Transverse colon (tissue), 4 donors: Measurements from ENCODE around the gene LIMK1. TPM values are rescaled to one million over a fixed set of nuclear protein-coding genes. Genes with fewer than 3 reads are reported as not detected.

Experiments used
- DNase-seq: peaks from one replicate; pipeline ENCODE4 v3.0.0-alpha.2; 2019
- H3K27ac ChIP-seq, 4 donors: fragments of 200-600 bp; sonication (generic); 2 replicates each; pipeline ENCODE4 v1.5.1; 2016 to 2018; ENCODE audit warnings: inconsistent platforms in 4 of 4
- H3K27me3 ChIP-seq: fragments of 200-600 bp; sonication (generic); 2 replicates; pipeline ENCODE4 v1.5.1; 2017; ENCODE audit warnings: inconsistent platforms
- H3K36me3 ChIP-seq, 4 donors: fragments of 200-600 bp; sonication (generic); 2 replicates each; pipeline ENCODE4 v1.5.1; 2017 to 2019; ENCODE audit warnings: inconsistent platforms in 4 of 4
- H3K4me1 ChIP-seq, 4 donors: fragments of 200-600 bp; sonication (generic); 2 replicates each; pipeline ENCODE4 v1.5.1; 2017 to 2020; ENCODE audit warnings: inconsistent platforms in 4 of 4
- H3K4me3 ChIP-seq, 4 donors: fragments of 200-600 bp; sonication (generic); 1 replicate in 1 of 4; 2 replicates in 3 of 4; pipeline versions ENCODE4 v1.5.1 to v1.6.1; 2017 to 2019; ENCODE audit warnings: inconsistent platforms in 4 of 4
- H3K9me3 ChIP-seq, 2 donors: fragments of 200-600 bp; sonication (generic); 2 replicates each; pipeline ENCODE4 v1.5.1; 2017 to 2019; ENCODE audit warnings: inconsistent platforms in 2 of 2
- CTCF ChIP-seq, 5 experiments: fragments of 200-600 bp in 3 of 5; fragments of 450-650 bp in 2 of 5; sonication (generic) in 3 of 5; IDR thresholded peaks; 1 replicate in 2 of 5; 2 replicates in 3 of 5; pipeline ENCODE4 v1.5.1; 2016 to 2017; ENCODE audit warnings: antibody characterized with exemption in 5 of 5, inconsistent platforms in 3 of 5, mild to moderate bottlenecking in 2 of 5, moderate library complexity in 1 of 5
- EP300 ChIP-seq: sonication (generic); formaldehyde crosslinking; IDR thresholded peaks from one replicate; pipeline ENCODE4 v1.6.1; 2017; ENCODE audit warnings: antibody characterized with exemption, low read depth
- POLR2A ChIP-seq: fragments of 450-650 bp; IDR thresholded peaks from one replicate; pipeline ENCODE4 v1.6.1; 2016; ENCODE audit warnings: antibody characterized with exemption, mild to moderate bottlenecking, moderate library complexity
- POLR2AphosphoS5 ChIP-seq, 3 donors: sonication (generic); formaldehyde crosslinking; IDR thresholded peaks; one replicate each; pipeline ENCODE4 v1.6.1; 2016; ENCODE audit warnings: antibody characterized with exemption in 3 of 3
- WGBS, 2 donors: methylation state at CpG; one replicate each; pipeline ENCODE4 v1.1.5; 2018; ENCODE audit warnings: low coverage in 1 of 2; 5-methylcytosine and 5-hydroxymethylcytosine counted together
- in situ Hi-C, 4 donors: fragments of 200-750 bp; cut with MboI; loops; one replicate each; pipeline versions ENCODE4 v1.15.0 to v1.15.1; 2017; ENCODE audit warnings: low sequenced_read_pairs in 3 of 4, low pct_ligation_motif_present in 1 of 4, low pct_unique_long_range_greater_than_20kb in 1 of 4
- intact Hi-C: fragments of 100-400 bp; cut with DNase I; formaldehyde crosslinking; loops from one replicate; pipeline ENCODE4 v1.15.1; 2023; ENCODE audit warnings: low total_unique reads
- total RNA-seq, 4 donors: library from RNA; depleted of rRNA; stranded (reverse); fragments of >200 nt; gene quantifications; one replicate each; pipeline ENCODE4 v1.1.0, GENCODE V29; 2016

LIMK1 gene
- total RNA-seq, 4 donors from 2014 or later, result 13.4 to 44.2 (median 27.1) TPM

DNA sequence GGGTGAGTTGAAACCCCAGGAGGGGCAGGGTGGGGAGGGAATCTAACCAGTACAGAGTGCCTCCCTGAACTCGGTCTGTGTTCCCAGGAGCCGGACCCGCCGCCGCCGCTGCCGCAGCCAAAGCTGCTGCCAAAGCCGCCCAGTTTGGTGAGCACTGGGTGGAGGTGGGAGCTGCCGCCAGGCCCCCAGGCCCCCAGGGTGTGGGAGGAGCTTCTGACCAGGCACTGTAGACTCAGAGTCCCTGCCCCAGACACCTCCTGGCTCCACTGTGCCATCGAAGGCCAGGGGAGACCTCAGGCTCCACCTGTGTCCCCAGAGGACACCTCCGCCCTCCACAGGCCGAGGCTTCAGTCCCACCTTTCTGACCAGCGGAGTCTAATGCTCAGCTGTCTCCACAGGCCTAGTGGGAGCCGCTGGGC, 20.4 kb upstream of the LIMK1 start:
- intact Hi-C loops (loop anchor here (10.0 kb wide), 1 partner anchor 112 kb away; the partner anchor contains the start of gene EIF4H), in situ Hi-C loops (loop anchor here in 3 of 4 donors (10.0 to 25.0 kb wide), 5 partner anchors 101 to 349 kb away; no protein-coding TSS in a partner anchor)
- 94% methylated on average over 8 of the region's 14 CpGs; no CpG with 5 or more reads in 1 of the 2 donors for WGBS, 2 donors
- Histone ChIP-seq H3K27ac (peak overlapping the region in 1 of 4 donors; percentile 90), H3K4me3 (no peak overlapping the region), H3K36me3 (no peaks in the 10 kb centered on the region), H3K27me3 (no peaks in the 10 kb centered on the region), H3K9me3 (no peaks in the 10 kb centered on the region), H3K4me1 (peaks cover 14 to 39% (median 30%) of the 10 kb centered on the region in 4 donors)
- TF ChIP-seq EP300 (no peak), POLR2A (no peak), CTCF (IDR thresholded peaks at IDR 0.05) (no peak), POLR2AphosphoS5 (IDR thresholded peaks at IDR 0.05) (no peak)
- no peak for DNase-seq

DNA sequence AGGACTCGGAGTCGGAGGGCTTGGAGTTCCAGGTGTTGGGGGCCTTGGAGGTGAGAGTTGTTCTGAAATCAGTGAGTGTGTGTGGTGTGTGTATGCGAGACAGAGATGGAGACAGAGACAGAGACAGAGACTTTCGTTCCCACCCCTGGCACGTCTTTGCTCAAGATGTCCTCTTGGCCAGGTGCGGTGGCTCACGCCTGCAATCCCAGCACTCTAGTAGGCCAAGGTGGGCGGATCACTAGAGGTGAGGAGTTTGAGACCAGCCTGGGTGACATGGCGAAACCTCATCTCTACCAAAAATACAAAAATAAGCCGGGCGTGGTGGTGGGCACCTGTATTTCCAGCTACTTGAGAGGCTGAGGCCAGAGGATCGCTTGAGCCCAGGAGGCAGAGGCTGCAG, 20.0 kb upstream of the LIMK1 start:
- H3K27me3 ChIP-seq, result no peaks in the 10 kb centered on the region
- WGBS, 2 donors, result 89% methylated on average over 12 of the region's 12 CpGs; no CpG with 5 or more reads in 1 of the 2 donors
- in situ Hi-C loops, result loop anchor here in 3 of 4 donors (10.0 to 25.0 kb wide), 5 partner anchors 101 to 349 kb away; no protein-coding TSS in a partner anchor
- intact Hi-C loops, result loop anchor here (10.0 kb wide), 1 partner anchor 111 kb away; the partner anchor contains the start of gene EIF4H
- peaks cover 14 to 39% (median 30%) of the 10 kb centered on the region in 4 donors for H3K4me1 ChIP-seq
- no peaks in the 10 kb centered on the region for H3K9me3 ChIP-seq
- no peak overlapping the region for H3K27ac ChIP-seq
- H3K4me3 ChIP-seq, result no peak overlapping the region
- no peaks in the 10 kb centered on the region for H3K36me3 ChIP-seq
- TF ChIP-seq POLR2A (no peak), POLR2AphosphoS5 (IDR thresholded peaks at IDR 0.05) (no peak), EP300 (no peak), CTCF (IDR thresholded peaks at IDR 0.05) (no peak)
- no peak for DNase-seq

DNA sequence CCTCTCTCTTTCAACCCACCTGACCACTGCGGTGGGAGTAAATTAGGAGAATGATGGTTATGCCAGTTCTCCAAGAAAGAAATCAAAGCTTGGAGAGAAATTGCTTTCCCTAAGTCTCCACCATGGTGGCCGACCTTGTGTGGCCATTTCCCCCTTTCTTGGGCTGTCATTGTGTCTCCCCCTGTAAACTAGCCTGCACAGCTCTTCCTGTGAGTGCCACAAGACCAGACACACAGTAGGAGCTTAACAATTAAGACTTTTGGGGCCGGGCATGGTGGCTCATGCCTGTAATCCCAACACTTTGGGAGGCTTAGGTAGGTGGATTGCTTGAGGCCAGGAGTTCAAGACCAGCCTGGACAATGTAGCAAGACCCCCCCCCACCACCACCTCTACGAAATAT, 18.9 kb upstream of the LIMK1 start:
- TF ChIP-seq EP300 (no peak), POLR2AphosphoS5 (IDR thresholded peaks at IDR 0.05) (no peak), POLR2A (no peak), CTCF (IDR thresholded peaks at IDR 0.05) (no peak)
- WGBS, 2 donors, result 82% methylated on average over 4 of the region's 4 CpGs; no CpG with 5 or more reads in 1 of the 2 donors
- Histone ChIP-seq H3K9me3 (no peaks in the 10 kb centered on the region), H3K27me3 (no peaks in the 10 kb centered on the region), H3K27ac (no peak overlapping the region), H3K36me3 (no peaks in the 10 kb centered on the region), H3K4me1 (peaks cover 9 to 32% (median 25%) of the 10 kb centered on the region in 4 donors), H3K4me3 (no peak overlapping the region)
- intact Hi-C loops, result loop anchor here (5.0 to 10.0 kb wide), 2 partner anchors 110 to 338 kb away; partner anchors contain the start of gene EIF4H
- DNase-seq, result no peak
- in situ Hi-C loops, result loop anchor here (5.0 to 25.0 kb wide), 6 partner anchors 102 to 348 kb away; no protein-coding TSS in a partner anchor

DNA sequence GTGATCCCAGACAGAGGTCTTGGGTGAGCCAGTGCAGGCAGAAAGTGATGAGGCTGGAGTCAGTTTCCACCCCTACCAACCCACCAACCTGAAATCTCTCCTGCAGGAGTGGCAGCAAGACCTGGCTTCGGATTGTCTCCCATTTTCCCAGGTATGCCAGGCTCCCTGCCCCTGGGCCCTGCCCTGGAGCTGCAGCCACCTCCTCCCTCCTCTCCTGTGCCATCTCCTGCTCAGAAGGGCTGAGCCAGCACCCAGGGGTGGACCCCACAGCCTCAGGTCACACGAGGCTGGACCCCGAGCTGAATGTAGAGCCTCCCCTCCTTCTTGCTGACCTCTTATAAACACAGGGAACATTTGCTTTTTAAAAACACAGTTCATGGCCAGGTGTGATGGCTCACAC, 17.0 kb upstream of the LIMK1 start:
- no peaks in the 10 kb centered on the region for H3K9me3 ChIP-seq
- H3K27ac ChIP-seq, result no peak overlapping the region
- H3K27me3 ChIP-seq, result no peaks in the 10 kb centered on the region
- no peaks in the 10 kb centered on the region for H3K36me3 ChIP-seq
- DNase-seq, result no peak
- H3K4me1 ChIP-seq, result peaks cover 5 to 14% (median 8%) of the 10 kb centered on the region in 4 donors
- no peak for TF ChIP-seq CTCF (IDR thresholded peaks at IDR 0.05)
- TF ChIP-seq POLR2A, result no peak
- TF ChIP-seq EP300, result no peak
- TF ChIP-seq POLR2AphosphoS5 (IDR thresholded peaks at IDR 0.05), result no peak
- H3K4me3 ChIP-seq, result no peak overlapping the region
- intact Hi-C loops, result loop anchor here (5.0 to 10.0 kb wide), 2 partner anchors 108 to 336 kb away; partner anchors contain the start of gene EIF4H
- WGBS, 2 donors, result 71% methylated on average over 3 of the region's 3 CpGs; no CpG with 5 or more reads in 1 of the 2 donors
- in situ Hi-C loops, result loop anchor here (5.0 to 25.0 kb wide), 6 partner anchors 104 to 346 kb away; no protein-coding TSS in a partner anchor
